ENCODE results near the gene MOAP1.

DNA sequence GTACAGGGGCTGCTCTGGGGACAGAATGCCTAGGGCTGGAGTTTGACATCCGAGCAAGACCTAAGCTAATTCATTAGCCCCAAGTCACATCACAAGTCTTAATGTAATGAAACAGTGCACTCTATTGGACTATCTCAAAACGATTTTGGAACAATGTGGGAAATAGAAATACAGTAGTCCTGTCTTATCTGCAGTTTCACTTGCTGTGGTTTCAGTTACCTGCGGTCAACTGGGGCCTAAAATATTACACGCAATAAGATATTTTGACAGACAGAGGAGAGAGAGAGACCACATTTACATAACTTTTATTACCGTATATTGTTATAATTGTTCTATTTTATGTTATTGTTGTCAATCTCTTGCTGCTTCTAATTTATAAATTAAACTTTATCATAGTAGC, 21.1 kb downstream of the MOAP1 start:
- TF ChIP-seq, protein P1, sequence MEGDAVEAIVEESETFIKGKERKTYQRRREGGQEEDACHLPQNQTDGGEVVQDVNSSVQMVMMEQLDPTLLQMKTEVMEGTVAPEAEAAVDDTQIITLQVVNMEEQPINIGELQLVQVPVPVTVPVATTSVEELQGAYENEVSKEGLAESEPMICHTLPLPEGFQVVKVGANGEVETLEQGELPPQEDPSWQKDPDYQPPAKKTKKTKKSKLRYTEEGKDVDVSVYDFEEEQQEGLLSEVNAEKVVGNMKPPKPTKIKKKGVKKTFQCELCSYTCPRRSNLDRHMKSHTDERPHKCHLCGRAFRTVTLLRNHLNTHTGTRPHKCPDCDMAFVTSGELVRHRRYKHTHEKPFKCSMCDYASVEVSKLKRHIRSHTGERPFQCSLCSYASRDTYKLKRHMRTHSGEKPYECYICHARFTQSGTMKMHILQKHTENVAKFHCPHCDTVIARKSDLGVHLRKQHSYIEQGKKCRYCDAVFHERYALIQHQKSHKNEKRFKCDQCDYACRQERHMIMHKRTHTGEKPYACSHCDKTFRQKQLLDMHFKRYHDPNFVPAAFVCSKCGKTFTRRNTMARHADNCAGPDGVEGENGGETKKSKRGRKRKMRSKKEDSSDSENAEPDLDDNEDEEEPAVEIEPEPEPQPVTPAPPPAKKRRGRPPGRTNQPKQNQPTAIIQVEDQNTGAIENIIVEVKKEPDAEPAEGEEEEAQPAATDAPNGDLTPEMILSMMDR (IDR thresholded peaks at IDR 0.05) = no peak
- TF ChIP-seq POLR2A (IDR thresholded peaks at IDR 0.05) = no peak
